ENCODE results near the gene KY.

The KY gene

GRCh38 chr3:134650431-134651346 lies at the start of gene KY:
KY (minus strand) TSS chr3:134651022; CDS start chr3:134650960, 62 bp downstream.
- DNase-seq = peak; percentile 28

- DNase-seq = no peak
Measured at GRCh38 chr3:134699721-134700120, 48.9 kb upstream of the KY start.

GRCh38 chr3:134699141-134699711 lies 48.4 kb upstream of the KY start:
- no peak for DNase-seq

GRCh38 chr3:134697830-134698689 lies 47.2 kb upstream of the KY start:
- no peak for DNase-seq

- no peak for DNase-seq
Measured at GRCh38 chr3:134696155-134696554, 45.3 kb upstream of the KY start.

- no peak for DNase-seq
Measured at GRCh38 chr3:134694946-134695543, 44.2 kb upstream of the KY start.

- DNase-seq = no peak
Measured at GRCh38 chr3:134694466-134694865, 43.6 kb upstream of the KY start.

GRCh38 chr3:134693804-134694203 lies 43.0 kb upstream of the KY start:
- DNase-seq = no peak

GRCh38 chr3:134693226-134693625 lies 42.4 kb upstream of the KY start:
- no peak for DNase-seq

GRCh38 chr3:134690226-134690625 lies 39.4 kb upstream of the KY start:
- DNase-seq = no peak

- DNase-seq = no peak
Measured at GRCh38 chr3:134687642-134688041, 36.8 kb upstream of the KY start.

GRCh38 chr3:134685929-134686802 lies 35.3 kb upstream of the KY start:
- no peak for DNase-seq

- DNase-seq = no peak
Measured at GRCh38 chr3:134682196-134682880, 31.5 kb upstream of the KY start.

GRCh38 chr3:134681522-134681900 lies 30.7 kb upstream of the KY start:
- no peak for DNase-seq

- DNase-seq = no peak
Measured at GRCh38 chr3:134680796-134681521, 30.1 kb upstream of the KY start.

GRCh38 chr3:134677987-134678308 lies 27.1 kb upstream of the KY start:
- no peak for DNase-seq

GRCh38 chr3:134677196-134677986 lies 26.6 kb upstream of the KY start:
- peak; percentile 28 for DNase-seq

GRCh38 chr3:134675726-134676256 lies 25.0 kb upstream of the KY start:
- DNase-seq = no peak

GRCh38 chr3:134672571-134672970 lies 21.7 kb upstream of the KY start:
- no peak for DNase-seq

GRCh38 chr3:134667956-134668355 lies 17.1 kb upstream of the KY start:
- no peak for DNase-seq

Data from stimulated activated CD8-positive, alpha-beta memory T cell treated with anti-CD3 and anti-CD28 coated beads, Interleukin-4, amount 100 ng/mL, for 48 hours (primary cell).